Esophagus squamous epithelium (tissue), 5 donors: ENCODE data around the gene GTSE1. TPM values are rescaled to one million over a fixed set of nuclear protein-coding genes. Genes with fewer than 3 reads are reported as not detected.

Experiments
- DNase-seq: peaks from one replicate; lab custom pipeline; 2025; lab: John Stamatoyannopoulos, UW
- H3K27ac ChIP-seq, 4 donors: fragments of 200-600 bp; sonication (generic); one replicate each; pipeline ENCODE4 v1.5.1; 2016 to 2019; ENCODE audit warnings: mild to moderate bottlenecking in 1 of 4
- H3K27me3 ChIP-seq, 4 donors: fragments of 200-600 bp; sonication (generic); 1 replicate in 3 of 4; 2 replicates in 1 of 4; pipeline versions ENCODE4 v1.5.1 to v1.6.0; 2017 to 2021; ENCODE audit warnings: antibody characterized with exemption in 1 of 4
- H3K36me3 ChIP-seq, 3 donors: fragments of 200-600 bp; sonication (generic); one replicate each; pipeline ENCODE4 v1.5.1; 2016 to 2019
- H3K4me1 ChIP-seq, 3 donors: fragments of 200-600 bp; sonication (generic); one replicate each; pipeline ENCODE4 v1.5.1; 2017 to 2019
- H3K4me3 ChIP-seq, 4 donors: fragments of 200-600 bp; sonication (generic); 1 replicate in 3 of 4; 2 replicates in 1 of 4; pipeline ENCODE4 v1.5.1; 2016 to 2019; ENCODE audit warnings: mild to moderate bottlenecking in 2 of 4, moderate library complexity in 1 of 4
- H3K9me3 ChIP-seq, 3 donors: fragments of 200-600 bp; sonication (generic); one replicate each; pipeline ENCODE4 v1.5.1; 2016 to 2019
- CTCF ChIP-seq, 6 experiments: fragments of 450-650 bp in 4 of 6; fragments of 200-600 bp in 2 of 6; sonication (generic) in 2 of 6; IDR thresholded peaks; one replicate each; pipeline ENCODE4 v1.5.1; 2016 to 2019; ENCODE audit warnings: antibody characterized with exemption in 6 of 6, mild to moderate bottlenecking in 4 of 6, moderate library complexity in 4 of 6
- POLR2A ChIP-seq, 4 donors: fragments of 450-650 bp; IDR thresholded peaks; one replicate each; pipeline ENCODE4 v1.6.1; 2017; ENCODE audit warnings: antibody characterized with exemption in 4 of 4, mild to moderate bottlenecking in 4 of 4, moderate library complexity in 3 of 4
- WGBS, 2 donors: methylation state at CpG; one replicate each; pipeline ENCODE4 v1.1.5; 2018; 5-methylcytosine and 5-hydroxymethylcytosine counted together
- intact Hi-C: fragments of 100-400 bp; cut with DNase I; formaldehyde crosslinking; loops from one replicate; pipeline ENCODE4 v1.15.0; 2022
- total RNA-seq, 4 donors: library from RNA; depleted of rRNA; stranded (reverse); fragments of >200 nt; gene quantifications; one replicate each; pipeline ENCODE4 v1.1.0, GENCODE V29; 2016
- donor health status: DM: yes; HTN: yes; CAD: no.

The GTSE1 gene
- total RNA-seq, 4 donors from 2014 or later: 1.4 to 8.0 (median 3.4) TPM

DNA sequence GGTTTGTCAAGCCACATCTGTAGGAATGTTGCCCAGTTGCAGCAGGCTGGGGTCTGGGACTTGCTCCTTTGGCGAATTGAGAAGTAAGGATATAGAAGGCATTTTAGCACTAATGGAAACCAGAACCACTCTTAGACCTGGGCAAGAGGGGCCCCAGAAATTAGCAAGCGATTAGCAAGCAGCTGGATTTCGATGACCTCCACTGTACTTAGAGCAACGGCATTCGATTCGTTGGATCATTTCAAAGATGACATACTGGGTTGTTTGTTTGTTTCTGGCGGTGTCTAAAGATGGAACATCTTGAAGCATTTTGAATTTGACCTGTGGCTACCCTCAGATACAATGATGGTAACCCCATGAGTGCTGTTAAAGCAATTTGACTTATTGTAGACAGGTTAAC lies 45.4 kb upstream of the GTSE1 start:
- H3K9me3 ChIP-seq: no peaks in the 10 kb centered on the region
- no peaks in the 10 kb centered on the region for H3K27me3 ChIP-seq
- H3K36me3 ChIP-seq: no peaks in the 10 kb centered on the region
- TF ChIP-seq POLR2A (IDR thresholded peaks at IDR 0.05) (no peak), CTCF (IDR thresholded peaks at IDR 0.05) (no peak)
- H3K27ac ChIP-seq: peak overlapping the region in 1 of 4 donors; percentile 88
- peaks cover 15 to 40% (median 17%) of the 10 kb centered on the region in 3 donors for H3K4me1 ChIP-seq
- WGBS, 2 donors: 78 to 88% methylated on average over 6 to 7 of the region's 7 CpGs
- intact Hi-C loops: no loop called here
- DNase-seq: no peak
- peak overlapping the region; percentile 56 to 92 (median 84) for H3K4me3 ChIP-seq

DNA sequence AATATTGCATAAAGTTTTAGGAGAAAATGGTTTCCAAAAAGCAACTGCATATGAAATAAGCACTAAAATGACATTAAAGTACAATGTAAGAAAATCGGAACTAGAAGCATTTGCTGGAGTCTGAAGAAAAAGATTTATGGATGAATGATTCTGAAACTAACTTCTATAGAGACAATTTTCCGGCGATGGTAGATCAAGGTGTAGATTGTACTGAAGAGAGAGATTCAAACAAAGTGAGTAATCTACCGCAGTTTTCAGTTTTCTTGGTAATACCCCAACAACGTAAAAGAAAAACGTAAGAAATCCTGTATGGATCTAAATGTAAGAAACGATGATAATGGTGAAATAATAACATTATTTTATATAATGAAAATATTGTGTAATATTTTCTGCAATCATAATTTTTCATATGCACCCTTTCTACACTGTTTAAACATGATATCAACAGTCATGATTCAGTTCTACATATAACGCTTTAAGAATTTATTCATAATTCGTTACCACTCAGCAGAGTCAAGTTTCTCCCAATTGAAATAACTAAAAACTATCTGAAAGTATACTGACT lies 44.8 kb upstream of the GTSE1 start:
- Histone ChIP-seq H3K36me3 (no peaks in the 10 kb centered on the region), H3K27me3 (no peaks in the 10 kb centered on the region), H3K27ac (no peak overlapping the region), H3K4me3 (no peak overlapping the region), H3K4me1 (peaks cover 15 to 44% (median 17%) of the 10 kb centered on the region in 3 donors), H3K9me3 (no peaks in the 10 kb centered on the region)
- DNase-seq: no peak
- 77 to 84% methylated on average over 9 of the region's 9 CpGs for WGBS, 2 donors
- intact Hi-C loops: no loop called here
- TF ChIP-seq POLR2A (IDR thresholded peaks at IDR 0.05) (no peak), CTCF (IDR thresholded peaks at IDR 0.05) (no peak)

DNA sequence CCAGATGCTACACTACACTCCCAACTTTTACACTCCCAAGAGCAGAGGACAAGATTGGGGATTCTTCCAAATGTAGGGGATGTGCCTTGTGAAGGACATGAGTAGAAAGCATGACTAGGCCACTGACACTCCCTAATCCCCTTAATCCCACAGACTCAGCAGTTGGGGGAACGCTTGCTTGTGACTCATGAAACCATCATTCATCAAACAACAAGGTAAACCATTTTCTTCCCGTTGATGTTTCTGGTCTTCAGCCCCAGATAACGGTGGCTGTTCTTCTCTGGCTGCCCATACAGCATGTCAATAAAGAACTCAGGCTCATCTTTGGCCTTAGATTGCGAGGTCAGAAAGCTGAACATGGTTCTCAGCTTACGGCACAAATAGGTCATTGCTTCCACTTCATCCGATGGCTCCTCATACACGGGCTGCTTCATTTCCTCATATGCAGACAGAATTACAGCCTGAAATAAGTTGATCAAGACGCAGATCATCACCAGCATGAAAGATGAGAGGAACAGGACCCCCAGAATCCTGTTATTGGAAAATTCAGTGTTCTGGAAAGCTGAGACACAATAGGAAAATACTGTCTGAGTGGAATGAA lies 40.2 kb upstream of the GTSE1 start:
- DNase-seq: no peak
- no peaks in the 10 kb centered on the region for H3K9me3 ChIP-seq
- intact Hi-C loops: no loop called here
- H3K27me3 ChIP-seq: peaks cover 0 to 22% (median 0%) of the 10 kb centered on the region in 4 donors
- no peak overlapping the region for H3K4me3 ChIP-seq
- no peak for TF ChIP-seq POLR2A (IDR thresholded peaks at IDR 0.05)
- no peaks in the 10 kb centered on the region for H3K36me3 ChIP-seq
- 36 to 50% methylated on average over 8 of the region's 8 CpGs for WGBS, 2 donors
- H3K4me1 ChIP-seq: peaks cover 0 to 8% (median 3%) of the 10 kb centered on the region in 3 donors
- H3K27ac ChIP-seq: no peak overlapping the region

- Histone ChIP-seq H3K36me3 (no peaks in the 10 kb centered on the region), H3K27me3 (peaks cover 0 to 33% (median 0%) of the 10 kb centered on the region in 4 donors), H3K4me3 (no peak overlapping the region), H3K9me3 (no peaks in the 10 kb centered on the region), H3K27ac (no peak overlapping the region), H3K4me1 (peaks cover 3 to 15% (median 7%) of the 10 kb centered on the region in 3 donors)
- DNase-seq: no peak
- TF ChIP-seq CTCF (IDR thresholded peaks at IDR 0.05) (no peak), POLR2A (IDR thresholded peaks at IDR 0.05) (no peak)
- WGBS, 2 donors: 76 to 82% methylated on average over 12 of the region's 12 CpGs
- intact Hi-C loops: no loop called here
These were observed 37.3 kb upstream of the GTSE1 start for GRCh38 chr22:46259374-46259773.

GRCh38 chr22:46260038-46260437 lies 36.6 kb upstream of the GTSE1 start:
- TF ChIP-seq CTCF (IDR thresholded peaks at IDR 0.05) (no peak), POLR2A (IDR thresholded peaks at IDR 0.05) (no peak)
- H3K27me3 ChIP-seq: peaks cover 0 to 33% (median 0%) of the 10 kb centered on the region in 4 donors
- no peak overlapping the region for H3K4me3 ChIP-seq
- DNase-seq: no peak
- peaks cover 3 to 15% (median 7%) of the 10 kb centered on the region in 3 donors for H3K4me1 ChIP-seq
- peaks cover 0 to 2% (median 0%) of the 10 kb centered on the region in 3 donors for H3K9me3 ChIP-seq
- 73 to 90% methylated on average over 5 to 6 of the region's 6 CpGs for WGBS, 2 donors
- no peak overlapping the region for H3K27ac ChIP-seq
- intact Hi-C loops: no loop called here
- H3K36me3 ChIP-seq: no peaks in the 10 kb centered on the region
